HL-60 (cell line): Measurements from ENCODE around the gene MFAP5.

Source experiments
- DNase-seq, 2 experiments: peaks; one replicate each; pipeline ENCODE4 v3.0.0-alpha.2; 2010 to 2020; ENCODE audit warnings: low read depth in 1 of 2, low spot score in 1 of 2
- H3K27ac ChIP-seq: fragments of 250-450 bp; sonication (Bioruptor Pico); replicated peaks from 2 replicates; pipeline ENCODE4 v1.5.1; 2020; ENCODE audit warnings: mild to moderate bottlenecking, moderate library complexity
- H3K27me3 ChIP-seq: fragments of 250-450 bp; sonication (Bioruptor Pico); 2 replicates; pipeline ENCODE4 v1.5.1; 2021; ENCODE audit warnings: mild to moderate bottlenecking, moderate library complexity; ENCODE audit not compliant: insufficient read depth, poor library complexity, severe bottlenecking
- H3K4me3 ChIP-seq: replicated peaks from 2 replicates; pipeline ENCODE4 v1.5.1; 2011; ENCODE audit warnings: mild to moderate bottlenecking, control low read depth, low read length; ENCODE audit not compliant: insufficient read depth
- CTCF ChIP-seq: IDR thresholded peaks from one replicate; pipeline ENCODE4 v1.5.1; 2011; ENCODE audit warnings: low read length, control low read depth, inconsistent platforms; ENCODE audit not compliant: insufficient read depth
- GABPA ChIP-seq: IDR thresholded peaks from 2 replicates; pipeline ENCODE4 v1.6.1; 2012; ENCODE audit warnings: low read depth
- POLR2AphosphoS5 ChIP-seq: IDR thresholded peaks from 2 replicates; pipeline ENCODE4 v1.6.1; 2012; ENCODE audit warnings: low read depth
- REST ChIP-seq: IDR thresholded peaks from 2 replicates; pipeline ENCODE4 v1.6.1; 2012; ENCODE audit warnings: low read depth; ENCODE audit not compliant: insufficient replicate concordance
- SPI1 ChIP-seq: IDR thresholded peaks from 2 replicates; pipeline ENCODE4 v1.6.1; 2012; ENCODE audit warnings: low read depth, mild to moderate bottlenecking, borderline replicate concordance

Gene MFAP5

GRCh38 chr12:8685051-8685450 lies 22.4 kb upstream of the MFAP5 start:
- no peak overlapping the region for H3K4me3 ChIP-seq
- DNase-seq, result no peak
- TF ChIP-seq GABPA (no peak), REST (no peak), SPI1 (no peak), POLR2AphosphoS5 (no peak), CTCF (no peak)
- H3K27me3 ChIP-seq, result peaks cover 11% of the 10 kb centered on the region
- no peak overlapping the region for H3K27ac ChIP-seq

- no peak for DNase-seq
- H3K27me3 ChIP-seq, result no peaks in the 10 kb centered on the region
- no peak overlapping the region for H3K4me3 ChIP-seq
- no peak overlapping the region for H3K27ac ChIP-seq
- TF ChIP-seq SPI1 (no peak), CTCF (no peak)
These were observed 18.7 kb upstream of the MFAP5 start for GRCh38 chr12:8681129-8681884.

- Histone ChIP-seq H3K4me3 (no peak overlapping the region), H3K27me3 (no peaks in the 10 kb centered on the region), H3K27ac (no peak overlapping the region)
- TF ChIP-seq REST (no peak), CTCF (no peak), SPI1 (no peak), GABPA (no peak), POLR2AphosphoS5 (no peak)
- no peak for DNase-seq
These were observed 17.9 kb upstream of the MFAP5 start for GRCh38 chr12:8680533-8680932.

GRCh38 chr12:8678661-8679111 lies 16.1 kb upstream of the MFAP5 start:
- H3K4me3 ChIP-seq, result no peak overlapping the region
- no peak for TF ChIP-seq GABPA
- no peak for TF ChIP-seq REST
- no peak for TF ChIP-seq POLR2AphosphoS5
- TF ChIP-seq CTCF, result no peak
- TF ChIP-seq SPI1, result no peak
- H3K27me3 ChIP-seq, result no peaks in the 10 kb centered on the region
- no peak overlapping the region for H3K27ac ChIP-seq
- DNase-seq, result no peak
